Uterus (tissue), 4 donors: ENCODE results near the gene LRP1. TPM values are rescaled to one million over a fixed set of nuclear protein-coding genes. Genes with fewer than 3 reads are reported as not detected.

Experiments
- DNase-seq, 2 donors: peaks; one replicate each; pipeline ENCODE4 v3.0.0-alpha.2; 2019 to 2020
- H3K27ac ChIP-seq, 2 donors: fragments of 200-600 bp; sonication (generic); 1 replicate in 1 of 2; 2 replicates in 1 of 2; pipeline ENCODE4 v1.5.1; 2016 to 2018
- H3K27me3 ChIP-seq, 2 donors: fragments of 200-600 bp; sonication (generic); one replicate each; pipeline ENCODE4 v1.5.1; 2018 to 2019; ENCODE audit warnings: control low read depth in 1 of 2
- H3K36me3 ChIP-seq, 2 donors: fragments of 200-600 bp; sonication (generic); one replicate each; pipeline ENCODE4 v1.5.1; 2019; ENCODE audit warnings: control low read depth in 1 of 2
- H3K4me1 ChIP-seq, 2 donors: fragments of 200-600 bp; sonication (generic); one replicate each; pipeline ENCODE4 v1.5.1; 2018 to 2019; ENCODE audit warnings: control low read depth in 1 of 2
- H3K4me3 ChIP-seq, 2 donors: fragments of 200-600 bp; sonication (generic); 1 replicate in 1 of 2; 2 replicates in 1 of 2; pipeline ENCODE4 v1.5.1; 2018 to 2019; ENCODE audit warnings: mild to moderate bottlenecking in 1 of 2
- H3K9me3 ChIP-seq, 2 donors: fragments of 200-600 bp; sonication (generic); one replicate each; pipeline ENCODE4 v1.5.1; 2019; ENCODE audit warnings: control low read depth in 1 of 2
- POLR2A ChIP-seq, 2 donors: fragments of 450-650 bp; IDR thresholded peaks; one replicate each; pipeline ENCODE4 v1.6.1; 2016; ENCODE audit warnings: antibody characterized with exemption in 2 of 2, mild to moderate bottlenecking in 1 of 2, moderate library complexity in 1 of 2
- intact Hi-C: fragments of 100-400 bp; cut with DNase I; formaldehyde crosslinking; loops from one replicate; pipeline ENCODE4 v1.15.1; 2023; ENCODE audit warnings: low total_unique reads
- total RNA-seq, 4 donors: library from RNA; depleted of rRNA in 3 of 4; stranded (reverse); fragments of >200 nt in 3 of 4; gene quantifications; one replicate each; pipeline versions ENCODE4 v1.1.0 to v1.2.4, GENCODE V29; 2014 to 2023
- TF ChIP-seq, protein P1 (sequence below), 4 experiments: fragments of 200-600 bp in 2 of 4; fragments of 450-650 bp in 2 of 4; sonication (generic) in 2 of 4; IDR thresholded peaks; one replicate each; pipeline ENCODE4 v1.5.1; 2016 to 2019; ENCODE audit warnings: antibody characterized with exemption in 4 of 4, mild to moderate bottlenecking in 2 of 4, moderate library complexity in 1 of 4
- donor health status: DM: yes; HTN: yes; CAD: no.

LRP1 gene
- total RNA-seq, 4 donors from 2014 or later, result 164 to 507 (median 318) TPM

DNA sequence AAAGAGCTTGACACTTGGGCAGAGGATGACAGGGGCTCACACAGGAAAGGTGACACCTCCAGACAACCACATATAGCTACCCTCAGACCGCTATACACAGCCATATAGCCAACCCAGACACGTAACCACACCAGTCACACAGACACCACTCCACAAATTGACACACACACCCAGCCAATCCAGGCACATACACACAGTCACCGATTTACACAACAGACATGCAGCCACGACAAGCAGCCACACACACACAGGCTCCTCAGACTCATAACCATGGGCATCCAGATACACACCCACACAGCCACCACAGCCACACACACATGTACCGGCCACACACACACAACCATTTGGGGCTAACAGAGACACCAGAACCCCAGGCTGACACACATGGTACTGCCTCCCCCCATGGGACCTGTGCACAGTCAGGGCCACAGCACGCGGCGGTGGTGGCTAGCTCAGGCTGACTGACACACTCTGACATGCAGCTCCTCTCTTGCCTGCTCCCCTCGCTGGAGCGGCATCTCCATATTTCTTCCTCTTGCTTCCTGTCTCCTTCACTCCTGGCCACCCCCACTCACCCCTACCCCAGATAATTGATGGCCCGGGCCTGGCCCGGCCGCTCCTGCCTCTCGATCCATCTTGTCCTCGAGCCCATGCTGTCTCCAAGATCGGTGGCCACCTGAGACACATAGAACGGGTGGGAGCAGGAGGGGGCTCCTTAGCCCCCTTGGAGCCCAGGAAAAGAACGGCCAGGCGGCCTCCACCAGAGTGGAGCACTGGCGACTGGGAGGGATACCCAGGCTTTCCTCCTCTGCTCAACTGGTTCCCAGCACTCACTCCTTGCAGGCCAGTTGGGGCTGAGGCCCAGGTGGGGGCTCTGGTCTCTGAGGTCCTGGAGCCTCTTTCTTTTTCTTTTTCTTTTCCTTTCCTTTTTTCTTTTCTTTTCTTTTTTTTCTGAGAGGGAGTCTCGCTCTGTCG is 95.2 kb downstream of the LRP1 start:
- Histone ChIP-seq H3K4me1 (peaks cover 0 to 6% of the 10 kb centered on the region in 2 donors), H3K27me3 (peaks cover 5 to 30% of the 10 kb centered on the region in 2 donors), H3K4me3 (no peak overlapping the region), H3K27ac (no peak overlapping the region), H3K36me3 (no peaks in the 10 kb centered on the region), H3K9me3 (no peaks in the 10 kb centered on the region)
- no peak for DNase-seq
- TF ChIP-seq, protein P1, sequence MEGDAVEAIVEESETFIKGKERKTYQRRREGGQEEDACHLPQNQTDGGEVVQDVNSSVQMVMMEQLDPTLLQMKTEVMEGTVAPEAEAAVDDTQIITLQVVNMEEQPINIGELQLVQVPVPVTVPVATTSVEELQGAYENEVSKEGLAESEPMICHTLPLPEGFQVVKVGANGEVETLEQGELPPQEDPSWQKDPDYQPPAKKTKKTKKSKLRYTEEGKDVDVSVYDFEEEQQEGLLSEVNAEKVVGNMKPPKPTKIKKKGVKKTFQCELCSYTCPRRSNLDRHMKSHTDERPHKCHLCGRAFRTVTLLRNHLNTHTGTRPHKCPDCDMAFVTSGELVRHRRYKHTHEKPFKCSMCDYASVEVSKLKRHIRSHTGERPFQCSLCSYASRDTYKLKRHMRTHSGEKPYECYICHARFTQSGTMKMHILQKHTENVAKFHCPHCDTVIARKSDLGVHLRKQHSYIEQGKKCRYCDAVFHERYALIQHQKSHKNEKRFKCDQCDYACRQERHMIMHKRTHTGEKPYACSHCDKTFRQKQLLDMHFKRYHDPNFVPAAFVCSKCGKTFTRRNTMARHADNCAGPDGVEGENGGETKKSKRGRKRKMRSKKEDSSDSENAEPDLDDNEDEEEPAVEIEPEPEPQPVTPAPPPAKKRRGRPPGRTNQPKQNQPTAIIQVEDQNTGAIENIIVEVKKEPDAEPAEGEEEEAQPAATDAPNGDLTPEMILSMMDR (IDR thresholded peaks at IDR 0.05), result no peak
- TF ChIP-seq POLR2A (IDR thresholded peaks at IDR 0.05), result no peak
- intact Hi-C loops, result no loop called here

DNA sequence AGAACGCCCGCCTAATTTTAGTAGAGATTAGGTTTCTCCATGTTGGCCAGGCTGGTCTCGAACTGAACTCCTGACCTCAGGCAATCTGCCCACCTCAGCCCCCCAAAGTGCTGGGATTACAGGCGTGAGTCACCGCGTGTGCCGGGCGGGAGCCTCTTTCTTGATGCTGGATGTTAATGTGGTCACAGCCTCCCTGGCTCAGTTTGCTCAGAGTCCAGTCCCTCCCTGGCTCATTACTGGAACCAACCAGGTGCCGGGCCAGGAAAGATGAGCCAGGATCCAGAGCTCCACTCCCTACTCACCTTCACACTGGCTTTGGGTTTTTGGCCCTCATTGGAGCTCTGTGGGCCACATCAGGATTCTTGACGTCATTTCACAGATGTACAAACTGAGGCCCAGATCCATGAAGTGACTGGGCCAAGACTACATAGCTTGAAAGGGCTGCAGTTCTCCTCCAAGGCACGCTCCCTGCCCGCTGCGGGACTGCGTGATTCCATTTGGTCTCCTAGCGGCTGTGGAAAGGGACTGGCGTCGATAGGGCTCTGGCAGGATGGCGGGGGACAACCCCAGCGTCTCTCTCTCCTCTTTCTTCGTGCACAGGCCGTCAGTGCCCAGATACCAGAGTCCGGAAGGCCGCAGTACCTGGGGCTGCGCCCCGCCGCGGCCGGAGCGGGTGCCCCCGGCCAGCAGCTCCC is 96.1 kb downstream of the LRP1 start:
- H3K27me3 ChIP-seq, result peaks cover 5 to 21% of the 10 kb centered on the region in 2 donors
- TF ChIP-seq POLR2A (IDR thresholded peaks at IDR 0.05), result no peak
- TF ChIP-seq, protein P1 (IDR thresholded peaks at IDR 0.05), result no peak

DNA sequence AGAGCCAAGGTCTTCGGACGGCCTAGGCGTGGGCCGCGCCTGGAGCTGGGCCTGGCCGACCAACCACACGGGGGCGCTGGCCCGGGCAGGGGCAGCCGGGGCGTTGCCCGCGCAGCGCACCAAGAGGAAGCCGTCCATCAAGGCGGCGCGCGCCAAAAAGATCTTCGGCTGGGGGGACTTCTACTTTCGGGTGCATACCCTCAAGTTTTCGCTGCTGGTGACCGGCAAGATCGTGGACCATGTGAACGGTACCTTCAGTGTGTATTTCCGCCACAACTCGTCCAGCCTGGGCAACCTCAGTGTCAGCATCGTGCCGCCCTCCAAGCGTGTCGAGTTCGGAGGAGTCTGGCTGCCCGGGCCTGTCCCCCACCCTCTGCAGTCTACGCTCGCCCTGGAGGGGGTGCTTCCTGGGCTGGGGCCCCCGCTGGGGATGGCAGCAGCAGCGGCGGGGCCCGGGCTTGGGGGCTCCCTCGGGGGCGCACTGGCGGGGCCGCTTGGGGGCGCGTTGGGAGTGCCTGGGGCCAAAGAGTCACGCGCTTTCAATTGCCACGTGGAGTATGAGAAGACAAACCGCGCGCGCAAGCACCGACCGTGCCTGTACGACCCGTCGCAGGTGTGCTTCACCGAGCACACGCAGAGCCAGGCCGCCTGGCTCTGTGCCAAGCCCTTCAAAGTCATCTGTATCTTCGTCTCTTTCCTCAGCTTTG is 96.8 kb downstream of the LRP1 start:
- Histone ChIP-seq H3K9me3 (no peaks in the 10 kb centered on the region), H3K4me3 (no peak overlapping the region), H3K27me3 (peaks cover 5 to 15% of the 10 kb centered on the region in 2 donors), H3K27ac (no peak overlapping the region), H3K4me1 (peaks cover 0 to 6% of the 10 kb centered on the region in 2 donors), H3K36me3 (no peaks in the 10 kb centered on the region)
- no peak for TF ChIP-seq POLR2A (IDR thresholded peaks at IDR 0.05)
- TF ChIP-seq, protein P1 (IDR thresholded peaks at IDR 0.05), result peak in 3 of 4 experiments; percentile 4 to 25 (median 19)
- no peak for DNase-seq
- intact Hi-C loops, result no loop called here

More for the DNA sequence above, 96.1 kb downstream of the LRP1 start:
- no peaks in the 10 kb centered on the region for H3K9me3 ChIP-seq
- H3K4me1 ChIP-seq, result peaks cover 0 to 6% of the 10 kb centered on the region in 2 donors
- no peaks in the 10 kb centered on the region for H3K36me3 ChIP-seq
- intact Hi-C loops, result no loop called here
- no peak overlapping the region for H3K27ac ChIP-seq
- no peak for DNase-seq
- H3K4me3 ChIP-seq, result no peak overlapping the region

DNA sequence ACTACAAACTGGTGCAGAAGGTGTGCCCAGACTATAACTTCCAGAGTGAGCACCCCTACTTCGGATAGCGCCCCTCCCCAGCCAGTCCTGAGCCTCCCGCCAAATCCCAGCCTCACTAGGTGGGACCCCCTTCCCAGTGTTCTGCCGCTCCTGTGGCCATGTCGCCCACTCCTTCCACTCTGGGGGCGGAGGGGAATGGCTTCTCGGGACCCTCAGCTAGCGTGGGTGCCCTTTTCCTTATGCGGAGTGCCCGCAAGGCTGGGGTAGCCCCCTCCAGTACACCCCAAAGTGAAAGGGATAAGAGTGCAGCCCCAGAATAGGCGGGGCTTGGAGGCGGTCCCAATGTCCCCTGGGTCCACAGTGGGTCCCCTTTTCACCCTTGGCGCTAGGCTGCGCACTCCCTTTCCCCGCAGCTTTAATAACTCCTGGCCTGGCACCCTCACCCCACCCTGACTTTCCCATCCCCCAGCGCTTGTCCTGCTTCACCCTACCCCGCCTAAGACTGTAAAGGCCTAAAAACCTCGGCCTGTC is 97.5 kb downstream of the LRP1 start:
- H3K27me3 ChIP-seq, result peaks cover 5 to 9% of the 10 kb centered on the region in 2 donors
- H3K27ac ChIP-seq, result no peak overlapping the region
- H3K9me3 ChIP-seq, result no peaks in the 10 kb centered on the region
- intact Hi-C loops, result no loop called here
- no peak for DNase-seq
- TF ChIP-seq POLR2A (IDR thresholded peaks at IDR 0.05), result no peak
- TF ChIP-seq, protein P1 (IDR thresholded peaks at IDR 0.05), result no peak
- no peaks in the 10 kb centered on the region for H3K36me3 ChIP-seq
- H3K4me3 ChIP-seq, result no peak overlapping the region
- peaks cover 0 to 6% of the 10 kb centered on the region in 2 donors for H3K4me1 ChIP-seq
